Testis (tissue), 3 donors: Measurements from ENCODE around the gene C6orf141. TPM values are rescaled to one million over a fixed set of nuclear protein-coding genes. Genes with fewer than 3 reads are reported as not detected.
A peak's percentile ranks its signal among the peaks of the same experiment; 100 is the strongest.

Experiments
- DNase-seq: peaks from one replicate; pipeline ENCODE4 v3.0.0-alpha.2; 2019
- H3K27ac ChIP-seq, 2 donors: fragments of 200-600 bp; sonication (generic); one replicate each; pipeline ENCODE4 v1.5.1; 2019
- H3K27me3 ChIP-seq: fragments of 200-600 bp; sonication (generic); one replicate; pipeline ENCODE4 v1.5.1; 2019
- H3K36me3 ChIP-seq: fragments of 200-600 bp; sonication (generic); one replicate; pipeline ENCODE4 v1.5.1; 2017; ENCODE audit warnings: low read depth; ENCODE audit errors: missing control alignments
- H3K4me1 ChIP-seq: fragments of 200-600 bp; sonication (generic); one replicate; pipeline ENCODE4 v1.5.1; 2019
- H3K4me3 ChIP-seq, 2 donors: fragments of 200-600 bp; sonication (generic); one replicate each; pipeline ENCODE4 v1.5.1; 2017 to 2019
- H3K9me3 ChIP-seq: fragments of 200-600 bp; sonication (generic); one replicate; pipeline ENCODE4 v1.5.1; 2017
- CTCF ChIP-seq, 3 experiments: fragments of 450-650 bp in 2 of 3; fragments of 200-600 bp in 1 of 3; sonication (generic) in 1 of 3; IDR thresholded peaks; one replicate each; pipeline ENCODE4 v1.5.1; 2016 to 2019; ENCODE audit warnings: antibody characterized with exemption in 3 of 3, mild to moderate bottlenecking in 2 of 3, moderate library complexity in 1 of 3
- POLR2A ChIP-seq: fragments of 450-650 bp; IDR thresholded peaks from one replicate; pipeline ENCODE4 v1.6.1; 2017; ENCODE audit warnings: antibody characterized with exemption, mild to moderate bottlenecking, moderate library complexity
- WGBS, 2 donors: methylation state at CpG; one replicate each; pipeline ENCODE4 v1.1.5; 2018; 5-methylcytosine and 5-hydroxymethylcytosine counted together
- intact Hi-C: fragments of 100-400 bp; cut with DNase I; formaldehyde crosslinking; loops from one replicate; pipeline ENCODE4 v1.15.1; 2023; ENCODE audit warnings: low total_unique reads
- polyA plus RNA-seq: library from polyadenylated mRNA; stranded (reverse); fragments of 350-450 nt; fragmentation: Illumina TruSeq; extraction: RNeasy Lipid Tissue Mini Kit (QIAGEN cat#74804); gene quantifications from one replicate; pipeline ENCODE4 v1.2.3, GENCODE V29; 2014; ENCODE audit warnings: low read depth, low replicate concordance; ENCODE audit not compliant: insufficient read depth
- total RNA-seq, 2 donors: library from RNA; depleted of rRNA; stranded (reverse); fragments of >200 nt; gene quantifications; one replicate each; pipeline ENCODE4 v1.2.3, GENCODE V29; 2016

The C6orf141 gene
- total and polyA plus RNA-seq, 3 donors from 2014 or later: 11.3 to 58.4 (median 41.3) TPM

- Histone ChIP-seq H3K36me3 (no peaks in the 10 kb centered on the region), H3K27me3 (no peaks in the 10 kb centered on the region), H3K9me3 (no peaks in the 10 kb centered on the region), H3K4me1 (no peaks in the 10 kb centered on the region), H3K27ac (peak overlapping the region in 1 of 2 donors; percentile 6), H3K4me3 (no peak overlapping the region)
- TF ChIP-seq POLR2A (no peak), CTCF (IDR thresholded peaks at IDR 0.05) (no peak)
- intact Hi-C loops: no loop called here
- WGBS, 2 donors: 65 to 77% methylated on average over 7 of the region's 7 CpGs
- peak; percentile 81 for DNase-seq
Observed at GRCh38 chr6:49543087-49543858, 7.2 kb upstream of the C6orf141 start.

GRCh38 chr6:49546331-49546730 lies 4.1 kb upstream of the C6orf141 start:
- TF ChIP-seq POLR2A (no peak), CTCF (IDR thresholded peaks at IDR 0.05) (no peak)
- intact Hi-C loops: no loop called here
- Histone ChIP-seq H3K9me3 (no peaks in the 10 kb centered on the region), H3K27ac (no peak overlapping the region), H3K4me1 (peaks cover 8% of the 10 kb centered on the region), H3K36me3 (no peaks in the 10 kb centered on the region), H3K4me3 (no peak overlapping the region), H3K27me3 (no peaks in the 10 kb centered on the region)
- 81 to 94% methylated on average over 1 of the region's 1 CpG for WGBS, 2 donors
- DNase-seq: no peak

GRCh38 chr6:49548613-49549304 lies 1.7 kb upstream of the C6orf141 start:
- Histone ChIP-seq H3K27ac (no peak overlapping the region), H3K27me3 (no peaks in the 10 kb centered on the region), H3K9me3 (no peaks in the 10 kb centered on the region), H3K36me3 (no peaks in the 10 kb centered on the region), H3K4me3 (no peak overlapping the region), H3K4me1 (peaks cover 8% of the 10 kb centered on the region)
- TF ChIP-seq POLR2A (no peak), CTCF (IDR thresholded peaks at IDR 0.05) (no peak)
- intact Hi-C loops: no loop called here
- peak; percentile 71 for DNase-seq
- 67 to 71% methylated on average over 3 to 5 of the region's 5 CpGs for WGBS, 2 donors

- WGBS, 2 donors: 18 to 26% methylated on average over 19 to 20 of the region's 20 CpGs
Observed at GRCh38 chr6:49549691-49550491, 577 bp upstream of the C6orf141 start.

More at GRCh38 chr6:49549691-49550491, 577 bp upstream of the C6orf141 start:
- Histone ChIP-seq H3K9me3 (no peaks in the 10 kb centered on the region), H3K27ac (peak overlapping the region; percentile 51 to 55), H3K4me1 (peaks cover 8% of the 10 kb centered on the region), H3K27me3 (no peaks in the 10 kb centered on the region), H3K4me3 (peak overlapping the region; percentile 58 to 62), H3K36me3 (no peaks in the 10 kb centered on the region)
- intact Hi-C loops: no loop called here
- DNase-seq: no peak
- no peak for TF ChIP-seq CTCF (IDR thresholded peaks at IDR 0.05)
- TF ChIP-seq POLR2A: no peak
